ENCODE data around the gene TRAK1. TPM values are rescaled to one million over a fixed set of nuclear protein-coding genes. Genes with fewer than 3 reads are reported as not detected.

Gene TRAK1
- total RNA-seq, 1 experiment from 2014 or later: 46.8 TPM

- Histone ChIP-seq H4K20me1 (ENCODE audit: insufficient read depth) (no peaks in the 10 kb centered on the region), H3K4me3 (no peak overlapping the region), H3K27ac (no peak overlapping the region), H3F3A (ENCODE audit: insufficient read depth, low read depth) (no peaks in the 10 kb centered on the region), H3K4me1 (replicated peaks; ENCODE audit: insufficient read depth) (no peaks in the 10 kb centered on the region), H3K27me3 (ENCODE audit: insufficient read depth, low read depth) (no peaks in the 10 kb centered on the region), H3K9me2 (ENCODE audit: insufficient read depth) (no peaks in the 10 kb centered on the region), H3K4me2 (no peak overlapping the region), H3K36me3 (ENCODE audit: low read depth) (no peaks in the 10 kb centered on the region), H3K9me3 (ENCODE audit: insufficient read depth, low read depth) (no peaks in the 10 kb centered on the region), H3K79me2 (ENCODE audit: low read depth) (no peaks in the 10 kb centered on the region), H2AFZ (no peak overlapping the region)
- no TSS peak for BruUV-seq (replicated peaks)
- no peak for DNase-seq
- ChIA-PET CTCF (no interaction called here), POLR2A (ENCODE audit: unreplicated experiment) (no interaction called here)
- intact Hi-C loops (cut with micrococcal nuclease; ENCODE audit: unreplicated experiment): loop anchor here (5.0 kb wide), 1 partner anchor 612 kb away; no protein-coding TSS in a partner anchor
- TF ChIP-seq, protein P1, sequence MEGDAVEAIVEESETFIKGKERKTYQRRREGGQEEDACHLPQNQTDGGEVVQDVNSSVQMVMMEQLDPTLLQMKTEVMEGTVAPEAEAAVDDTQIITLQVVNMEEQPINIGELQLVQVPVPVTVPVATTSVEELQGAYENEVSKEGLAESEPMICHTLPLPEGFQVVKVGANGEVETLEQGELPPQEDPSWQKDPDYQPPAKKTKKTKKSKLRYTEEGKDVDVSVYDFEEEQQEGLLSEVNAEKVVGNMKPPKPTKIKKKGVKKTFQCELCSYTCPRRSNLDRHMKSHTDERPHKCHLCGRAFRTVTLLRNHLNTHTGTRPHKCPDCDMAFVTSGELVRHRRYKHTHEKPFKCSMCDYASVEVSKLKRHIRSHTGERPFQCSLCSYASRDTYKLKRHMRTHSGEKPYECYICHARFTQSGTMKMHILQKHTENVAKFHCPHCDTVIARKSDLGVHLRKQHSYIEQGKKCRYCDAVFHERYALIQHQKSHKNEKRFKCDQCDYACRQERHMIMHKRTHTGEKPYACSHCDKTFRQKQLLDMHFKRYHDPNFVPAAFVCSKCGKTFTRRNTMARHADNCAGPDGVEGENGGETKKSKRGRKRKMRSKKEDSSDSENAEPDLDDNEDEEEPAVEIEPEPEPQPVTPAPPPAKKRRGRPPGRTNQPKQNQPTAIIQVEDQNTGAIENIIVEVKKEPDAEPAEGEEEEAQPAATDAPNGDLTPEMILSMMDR (conservative IDR thresholded peaks at IDR 0.05): no peak
- TF ChIP-seq EZH2 (IDR thresholded peaks at IDR 0.05; ENCODE audit: low read depth): no peak
These were observed 134.6 kb downstream of the TRAK1 start for GRCh38 chr3:42225486-42226363.

- no peaks in the 10 kb centered on the region for H3K9me2 ChIP-seq (ENCODE audit: insufficient read depth)
- no peak overlapping the region for H3K4me2 ChIP-seq
- CTCF ChIA-PET: no interaction called here
- no peaks in the 10 kb centered on the region for H3F3A ChIP-seq (ENCODE audit: insufficient read depth, low read depth)
- H3K27ac ChIP-seq: no peak overlapping the region
- no peaks in the 10 kb centered on the region for H3K9me3 ChIP-seq (ENCODE audit: insufficient read depth, low read depth)
- no peaks in the 10 kb centered on the region for H4K20me1 ChIP-seq (ENCODE audit: insufficient read depth)
- no peak overlapping the region for H3K4me3 ChIP-seq
- no peak overlapping the region for H2AFZ ChIP-seq
- no TSS peak for BruUV-seq (replicated peaks)
- POLR2A ChIA-PET (ENCODE audit: unreplicated experiment): no interaction called here
- H3K36me3 ChIP-seq (ENCODE audit: low read depth): no peaks in the 10 kb centered on the region
- H3K4me1 ChIP-seq (replicated peaks; ENCODE audit: insufficient read depth): no peaks in the 10 kb centered on the region
- no peaks in the 10 kb centered on the region for H3K27me3 ChIP-seq (ENCODE audit: insufficient read depth, low read depth)
- intact Hi-C loops (cut with micrococcal nuclease; ENCODE audit: unreplicated experiment): loop anchor here (5.0 kb wide), 1 partner anchor 611 kb away; no protein-coding TSS in a partner anchor
- H3K79me2 ChIP-seq (ENCODE audit: low read depth): no peaks in the 10 kb centered on the region
- DNase-seq: no peak
- no peak for TF ChIP-seq EZH2 (IDR thresholded peaks at IDR 0.05; ENCODE audit: low read depth)
- TF ChIP-seq, protein P1 (conservative IDR thresholded peaks at IDR 0.05): no peak
These were observed 135.6 kb downstream of the TRAK1 start for GRCh38 chr3:42226470-42227425.

GRCh38 chr3:42228796-42229195, 137.6 kb downstream of the TRAK1 start:
- H2AFZ ChIP-seq: no peak overlapping the region
- H3F3A ChIP-seq (ENCODE audit: insufficient read depth, low read depth): no peaks in the 10 kb centered on the region
- ChIA-PET POLR2A (ENCODE audit: unreplicated experiment) (no interaction called here), CTCF (interaction anchor here (0.6 to 1.7 kb wide), 4 partner anchors 16 to 215 kb away, joined by 5 to 7 read pairs (median 6); no protein-coding TSS in a partner anchor)
- no peaks in the 10 kb centered on the region for H3K4me1 ChIP-seq (replicated peaks; ENCODE audit: insufficient read depth)
- no peaks in the 10 kb centered on the region for H3K79me2 ChIP-seq (ENCODE audit: low read depth)
- TF ChIP-seq, protein P1 (conservative IDR thresholded peaks at IDR 0.05): peak; percentile 47; the same call in 1 of the 2 replicates
- no peak for TF ChIP-seq EZH2 (IDR thresholded peaks at IDR 0.05; ENCODE audit: low read depth)
- H3K36me3 ChIP-seq (ENCODE audit: low read depth): no peaks in the 10 kb centered on the region
- H3K9me3 ChIP-seq (ENCODE audit: insufficient read depth, low read depth): no peaks in the 10 kb centered on the region
- H3K9me2 ChIP-seq (ENCODE audit: insufficient read depth): no peaks in the 10 kb centered on the region
- H4K20me1 ChIP-seq (ENCODE audit: insufficient read depth): no peaks in the 10 kb centered on the region
- intact Hi-C loops (cut with micrococcal nuclease; ENCODE audit: unreplicated experiment): loop anchor here (1.0 to 5.0 kb wide), 3 partner anchors 111 to 609 kb away; no protein-coding TSS in a partner anchor
- no peak overlapping the region for H3K4me3 ChIP-seq
- peak in 1 of 2 experiments; percentile 36 for DNase-seq
- H3K27me3 ChIP-seq (ENCODE audit: insufficient read depth, low read depth): no peaks in the 10 kb centered on the region
- H3K4me2 ChIP-seq: no peak overlapping the region
- BruUV-seq (replicated peaks): no TSS peak
- H3K27ac ChIP-seq: no peak overlapping the region
